Measurements from ENCODE around the gene UBXN7. TPM values are rescaled to one million over a fixed set of nuclear protein-coding genes. Genes with fewer than 3 reads are reported as not detected.

The UBXN7 gene
- total RNA-seq, 4 donors from 2014 or later, result 13.8 to 25.4 (median 15.4) TPM

DNA sequence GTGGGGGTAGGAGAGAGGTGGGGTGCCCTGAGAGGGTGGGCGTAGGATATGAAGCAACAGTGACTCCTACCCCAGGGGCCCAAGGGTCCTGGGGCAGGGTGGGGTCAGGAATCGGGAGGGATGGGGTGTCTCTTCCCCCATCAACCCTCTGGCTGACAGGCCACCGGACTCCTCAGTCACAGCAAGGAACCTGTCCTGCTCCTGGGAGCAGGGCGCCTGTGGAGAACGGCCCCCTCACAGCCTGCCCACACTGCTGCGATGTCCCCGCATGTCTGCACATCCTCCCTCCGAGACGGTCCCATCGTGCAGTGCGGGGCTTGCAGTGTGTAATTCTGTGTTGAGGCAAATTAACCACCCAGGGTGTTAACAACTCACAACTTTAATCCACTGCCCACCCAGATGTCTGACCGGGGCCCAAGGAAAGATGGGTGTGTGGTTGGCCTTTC lies 96.7 kb downstream of the UBXN7 start:
- TF ChIP-seq POLR2A (IDR thresholded peaks at IDR 0.05), result no peak
- no peak for TF ChIP-seq EP300 (IDR thresholded peaks at IDR 0.05; ENCODE audit: low read depth)
- no peak for TF ChIP-seq POLR2AphosphoS5 (IDR thresholded peaks at IDR 0.05)
- TF ChIP-seq, protein P1, sequence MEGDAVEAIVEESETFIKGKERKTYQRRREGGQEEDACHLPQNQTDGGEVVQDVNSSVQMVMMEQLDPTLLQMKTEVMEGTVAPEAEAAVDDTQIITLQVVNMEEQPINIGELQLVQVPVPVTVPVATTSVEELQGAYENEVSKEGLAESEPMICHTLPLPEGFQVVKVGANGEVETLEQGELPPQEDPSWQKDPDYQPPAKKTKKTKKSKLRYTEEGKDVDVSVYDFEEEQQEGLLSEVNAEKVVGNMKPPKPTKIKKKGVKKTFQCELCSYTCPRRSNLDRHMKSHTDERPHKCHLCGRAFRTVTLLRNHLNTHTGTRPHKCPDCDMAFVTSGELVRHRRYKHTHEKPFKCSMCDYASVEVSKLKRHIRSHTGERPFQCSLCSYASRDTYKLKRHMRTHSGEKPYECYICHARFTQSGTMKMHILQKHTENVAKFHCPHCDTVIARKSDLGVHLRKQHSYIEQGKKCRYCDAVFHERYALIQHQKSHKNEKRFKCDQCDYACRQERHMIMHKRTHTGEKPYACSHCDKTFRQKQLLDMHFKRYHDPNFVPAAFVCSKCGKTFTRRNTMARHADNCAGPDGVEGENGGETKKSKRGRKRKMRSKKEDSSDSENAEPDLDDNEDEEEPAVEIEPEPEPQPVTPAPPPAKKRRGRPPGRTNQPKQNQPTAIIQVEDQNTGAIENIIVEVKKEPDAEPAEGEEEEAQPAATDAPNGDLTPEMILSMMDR (IDR thresholded peaks at IDR 0.05), result no peak
- 77% methylated on average over 12 of the region's 12 CpGs; no CpG with 5 or more reads in 1 of the 2 donors for WGBS, 2 donors (ENCODE audit: low coverage in 1 of 2)
- Histone ChIP-seq H3K4me3 (no peak overlapping the region), H3K27me3 (no peaks in the 10 kb centered on the region), H3K27ac (no peak overlapping the region), H3K36me3 (no peaks in the 10 kb centered on the region), H3K9me3 (no peaks in the 10 kb centered on the region), H3K4me1 (no peaks in the 10 kb centered on the region)
- DNase-seq, result no peak
- in situ Hi-C loops (cut with MboI; ENCODE audit: low pct_ligation_motif_present in 1 of 4, low pct_unique_long_range_greater_than_20kb in 1 of 4, low sequenced_read_pairs in 3 of 4) (no loop called here), intact Hi-C loops (cut with DNase I; ENCODE audit: low total_unique reads) (no loop called here)

DNA sequence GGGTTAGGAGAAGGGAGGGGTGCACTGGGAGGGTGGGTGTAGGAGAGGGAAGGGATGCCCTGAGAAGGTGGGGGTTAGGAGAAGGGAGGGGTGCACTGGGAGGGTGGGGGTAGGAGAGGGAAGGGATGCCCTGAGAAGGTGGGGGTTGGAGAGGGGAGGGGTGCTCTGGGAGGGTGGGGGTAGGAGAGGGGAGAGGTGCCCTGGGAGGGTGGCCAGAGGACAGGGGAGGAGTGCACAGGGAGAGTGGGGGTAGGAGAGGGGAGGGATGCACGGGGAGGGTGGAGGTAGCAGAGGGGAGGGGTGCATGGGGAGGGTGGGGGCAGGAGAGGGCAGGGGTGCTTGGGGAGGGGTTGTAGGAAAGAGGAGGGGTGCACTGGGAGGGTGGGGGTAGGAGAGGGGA lies 97.2 kb downstream of the UBXN7 start:
- TF ChIP-seq, protein P1 (IDR thresholded peaks at IDR 0.05), result no peak
- TF ChIP-seq POLR2A (IDR thresholded peaks at IDR 0.05) (no peak), POLR2AphosphoS5 (IDR thresholded peaks at IDR 0.05) (no peak), EP300 (IDR thresholded peaks at IDR 0.05; ENCODE audit: low read depth) (no peak)
- no peaks in the 10 kb centered on the region for H3K4me1 ChIP-seq
- no peaks in the 10 kb centered on the region for H3K9me3 ChIP-seq
- H3K4me3 ChIP-seq, result no peak overlapping the region
- no peaks in the 10 kb centered on the region for H3K36me3 ChIP-seq
- in situ Hi-C loops (cut with MboI; ENCODE audit: low pct_ligation_motif_present in 1 of 4, low pct_unique_long_range_greater_than_20kb in 1 of 4, low sequenced_read_pairs in 3 of 4) (no loop called here), intact Hi-C loops (cut with DNase I; ENCODE audit: low total_unique reads) (no loop called here)
- no CpG with 5 or more reads among the region's 1 CpG for WGBS, 2 donors (ENCODE audit: low coverage in 1 of 2)
- no peaks in the 10 kb centered on the region for H3K27me3 ChIP-seq
- no peak overlapping the region for H3K27ac ChIP-seq
- DNase-seq, result no peak

DNA sequence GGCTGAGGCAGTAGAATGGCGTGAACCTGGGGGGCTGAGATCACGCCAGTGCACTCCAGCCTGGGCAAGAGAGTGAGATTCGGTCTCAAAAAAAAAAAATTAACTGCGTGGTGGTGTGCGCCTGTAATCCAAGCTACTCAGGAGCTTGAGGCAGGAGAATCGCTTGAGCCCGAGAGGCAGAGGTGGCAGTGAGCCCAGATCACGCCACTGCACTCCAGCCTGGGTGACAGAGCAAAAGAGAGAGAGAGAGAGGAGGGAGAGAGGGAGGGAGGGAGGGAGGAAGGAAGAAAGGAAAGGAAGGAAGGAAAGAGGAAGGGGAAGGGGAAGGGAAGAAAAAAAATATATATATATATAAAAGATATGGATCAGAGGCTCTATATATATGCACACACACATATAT lies 100.1 kb downstream of the UBXN7 start:
- Histone ChIP-seq H3K4me3 (no peak overlapping the region), H3K9me3 (no peaks in the 10 kb centered on the region), H3K36me3 (no peaks in the 10 kb centered on the region), H3K27me3 (peaks cover 13% of the 10 kb centered on the region), H3K27ac (no peak overlapping the region), H3K4me1 (no peaks in the 10 kb centered on the region)
- intact Hi-C loops (cut with DNase I; ENCODE audit: low total_unique reads), result no loop called here
- in situ Hi-C loops (cut with MboI; ENCODE audit: low pct_ligation_motif_present in 1 of 4, low pct_unique_long_range_greater_than_20kb in 1 of 4, low sequenced_read_pairs in 3 of 4), result no loop called here
- no peak for DNase-seq
- no peak for TF ChIP-seq EP300 (IDR thresholded peaks at IDR 0.05; ENCODE audit: low read depth)
- TF ChIP-seq, protein P1 (IDR thresholded peaks at IDR 0.05), result no peak
- no peak for TF ChIP-seq POLR2A (IDR thresholded peaks at IDR 0.05)
- no peak for TF ChIP-seq POLR2AphosphoS5 (IDR thresholded peaks at IDR 0.05)
- WGBS, 2 donors (ENCODE audit: low coverage in 1 of 2), result 72 to 84% methylated on average over 6 to 8 of the region's 8 CpGs

DNA sequence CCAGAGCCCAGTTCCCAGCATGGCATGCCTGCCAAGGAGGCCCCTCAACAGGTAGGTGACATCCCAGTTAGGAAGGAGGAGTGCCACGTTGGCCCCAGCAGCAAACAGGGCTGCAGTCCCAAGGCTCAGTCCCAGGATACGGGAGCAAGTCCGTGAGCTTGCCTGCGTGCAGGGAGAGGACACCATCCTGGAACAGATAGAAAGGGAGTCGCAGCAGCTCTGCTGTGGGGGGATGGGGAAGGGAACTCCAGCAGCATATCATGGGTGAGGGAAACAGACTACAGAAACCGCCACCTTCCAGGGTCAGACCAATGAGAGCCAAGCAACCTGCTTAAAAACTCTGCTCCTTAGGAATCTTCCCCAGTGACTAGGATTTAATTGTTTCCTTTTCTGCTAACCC lies 104.8 kb downstream of the UBXN7 start:
- H3K4me1 ChIP-seq, result no peaks in the 10 kb centered on the region
- H3K36me3 ChIP-seq, result no peaks in the 10 kb centered on the region
- H3K4me3 ChIP-seq, result no peak overlapping the region
- 50 to 65% methylated on average over 3 to 6 of the region's 6 CpGs for WGBS, 2 donors (ENCODE audit: low coverage in 1 of 2)
- intact Hi-C loops (cut with DNase I; ENCODE audit: low total_unique reads) (no loop called here), in situ Hi-C loops (cut with MboI; ENCODE audit: low pct_ligation_motif_present in 1 of 4, low pct_unique_long_range_greater_than_20kb in 1 of 4, low sequenced_read_pairs in 3 of 4) (no loop called here)
- no peaks in the 10 kb centered on the region for H3K9me3 ChIP-seq
- H3K27me3 ChIP-seq, result peaks cover 14% of the 10 kb centered on the region
- no peak for DNase-seq
- TF ChIP-seq EP300 (IDR thresholded peaks at IDR 0.05; ENCODE audit: low read depth), result no peak
- no peak for TF ChIP-seq POLR2A (IDR thresholded peaks at IDR 0.05)
- TF ChIP-seq, protein P1 (IDR thresholded peaks at IDR 0.05), result no peak
- TF ChIP-seq POLR2AphosphoS5 (IDR thresholded peaks at IDR 0.05), result no peak
- H3K27ac ChIP-seq, result no peak overlapping the region

All from transverse colon (tissue), 4 donors.